ENCODE measurements around the gene MOB2.

Gene MOB2

GRCh38 chr11:1484695-1485503 lies 1.7 kb downstream of the MOB2 start:
- no peak for DNase-seq (ENCODE audit: low spot score)

GRCh38 chr11:1484061-1484671 lies 2.4 kb downstream of the MOB2 start:
- DNase-seq (ENCODE audit: low spot score): no peak

GRCh38 chr11:1483445-1483961 lies 3.1 kb downstream of the MOB2 start:
- no peak for DNase-seq (ENCODE audit: low spot score)

- DNase-seq (ENCODE audit: low spot score): no peak
Measured at GRCh38 chr11:1482581-1483444, 3.8 kb downstream of the MOB2 start.

GRCh38 chr11:1481861-1482441 lies 4.6 kb downstream of the MOB2 start:
- DNase-seq (ENCODE audit: low spot score): no peak

GRCh38 chr11:1481483-1481825 lies 5.1 kb downstream of the MOB2 start:
- no peak for DNase-seq (ENCODE audit: low spot score)

GRCh38 chr11:1480555-1481482 lies 5.8 kb downstream of the MOB2 start:
- no peak for DNase-seq (ENCODE audit: low spot score)

GRCh38 chr11:1480191-1480554 lies 6.4 kb downstream of the MOB2 start:
- DNase-seq (ENCODE audit: low spot score): no peak

GRCh38 chr11:1479678-1480118 lies 6.9 kb downstream of the MOB2 start:
- no peak for DNase-seq (ENCODE audit: low spot score)

GRCh38 chr11:1479006-1479677 lies 7.4 kb downstream of the MOB2 start:
- no peak for DNase-seq (ENCODE audit: low spot score)

GRCh38 chr11:1478544-1478943 lies 8.0 kb downstream of the MOB2 start:
- no peak for DNase-seq (ENCODE audit: low spot score)

- no peak for DNase-seq (ENCODE audit: low spot score)
Measured at GRCh38 chr11:1478011-1478410, 8.6 kb downstream of the MOB2 start.

GRCh38 chr11:1476940-1477736 lies 9.4 kb downstream of the MOB2 start:
- no peak for DNase-seq (ENCODE audit: low spot score)

GRCh38 chr11:1475841-1476240 lies 10.7 kb downstream of the MOB2 start:
- no peak for DNase-seq (ENCODE audit: low spot score)

GRCh38 chr11:1473786-1474185 lies 12.8 kb downstream of the MOB2 start:
- DNase-seq (ENCODE audit: low spot score): no peak

GRCh38 chr11:1473011-1473628 lies 13.5 kb downstream of the MOB2 start:
- no peak for DNase-seq (ENCODE audit: low spot score)

- DNase-seq (ENCODE audit: low spot score): no peak
Measured at GRCh38 chr11:1472180-1473005, 14.2 kb downstream of the MOB2 start.

- no peak for DNase-seq (ENCODE audit: low spot score)
Measured at GRCh38 chr11:1471736-1472135, 14.8 kb downstream of the MOB2 start.
